K562 treated with DMSO at 1 percent for 12 hours (cell line): ENCODE data around the gene NPTX1. TPM values are rescaled to one million over a fixed set of nuclear protein-coding genes. Genes with fewer than 3 reads are reported as not detected.

Experiments
- total RNA-seq: library from RNA; unstranded; fragments of 300-600 nt; gene quantifications from 2 replicates; pipeline ENCODE4 v1.2.3, GENCODE V29; 2022; ENCODE audit not compliant: insufficient read depth

NPTX1 gene
- total RNA-seq: not detected in 2 replicates

GRCh38 chr17:80475910-80476876, at the start of gene NPTX1:
NPTX1 (minus strand) TSS chr17:80476607; CDS start chr17:80476446, 161 bp downstream.

Other genes starting within 250 kb of the NPTX1 start
- gene RNF213, start 215.8 kb downstream of the NPTX1 start, total RNA-seq: 13.9 and 68.4 TPM in 2 replicates
- 11.4 and 13.4 TPM in 2 replicates for gene ENDOV, start 61.4 kb downstream of the NPTX1 start, total RNA-seq
- 7.8 and 25.1 TPM in 2 replicates for gene RPTOR, start 68.2 kb upstream of the NPTX1 start, total RNA-seq